SK-N-SH treated with all-trans-retinoic acid at 6 μM for 48 hours (cell line): ENCODE data around the gene BRD1.

ENCODE experiments used
- CREB5 ChIP-seq: fragments of 250-450 bp; sonication (Bioruptor Pico); IDR thresholded peaks from 2 replicates; pipeline ENCODE4 v1.5.1; 2020; ENCODE audit warnings: low read depth, mild to moderate bottlenecking, moderate library complexity
- CSRNP3 ChIP-seq: fragments of 250-450 bp; sonication (Bioruptor Pico); IDR thresholded peaks from 2 replicates; pipeline ENCODE4 v1.5.1; 2021; ENCODE audit warnings: mild to moderate bottlenecking, moderate library complexity
- ESRRG ChIP-seq: fragments of 250-450 bp; sonication (Bioruptor Pico); IDR thresholded peaks from 2 replicates; pipeline ENCODE4 v1.6.1; 2021; ENCODE audit warnings: mild to moderate bottlenecking
- ISL1 ChIP-seq: fragments of 250-450 bp; sonication (Bioruptor Pico); IDR thresholded peaks from 2 replicates; pipeline ENCODE4 v2.1.2; 2022; ENCODE audit warnings: mild to moderate bottlenecking, moderate library complexity
- RARB ChIP-seq: fragments of 250-450 bp; sonication (Bioruptor Pico); IDR thresholded peaks from 2 replicates; pipeline ENCODE4 v1.8.0; 2021; ENCODE audit warnings: mild to moderate bottlenecking, moderate library complexity
- SNAI2 ChIP-seq: fragments of 250-450 bp; sonication (Bioruptor Pico); IDR thresholded peaks from 2 replicates; pipeline ENCODE4 v1.5.0; 2020; ENCODE audit warnings: mild to moderate bottlenecking, moderate library complexity
- TCF4 ChIP-seq: fragments of 250-450 bp; sonication (Bioruptor Pico); IDR thresholded peaks from 2 replicates; pipeline ENCODE4 v1.8.0; 2021; ENCODE audit warnings: mild to moderate bottlenecking, moderate library complexity, borderline replicate concordance
- TSHZ2 ChIP-seq: fragments of 250-450 bp; sonication (Bioruptor Pico); IDR thresholded peaks from 2 replicates; pipeline ENCODE4 v1.5.0; 2020; ENCODE audit warnings: mild to moderate bottlenecking, moderate library complexity
- ZC3H10 ChIP-seq: fragments of 250-450 bp; sonication (Bioruptor Pico); IDR thresholded peaks from 2 replicates; pipeline ENCODE4 v1.5.1; 2021; ENCODE audit warnings: mild to moderate bottlenecking, moderate library complexity
- ZFP30 ChIP-seq: fragments of 450-650 bp; formaldehyde crosslinking; IDR thresholded peaks from 2 replicates; pipeline ENCODE4 v1.5.0; 2022; ENCODE audit warnings: mild to moderate bottlenecking, moderate library complexity
- ZNF70 ChIP-seq: fragments of 450-650 bp; formaldehyde crosslinking; IDR thresholded peaks from 2 replicates; pipeline ENCODE4 v1.5.0; 2020; ENCODE audit warnings: mild to moderate bottlenecking, moderate library complexity
- ZNF8 ChIP-seq: fragments of 450-650 bp; formaldehyde crosslinking; IDR thresholded peaks from 2 replicates; pipeline ENCODE4 v1.5.0; 2020; ENCODE audit warnings: mild to moderate bottlenecking, moderate library complexity
- TF ChIP-seq, protein P1 (sequence below): fragments of 250-450 bp; sonication (Bioruptor Pico); IDR thresholded peaks from 2 replicates; pipeline ENCODE4 v1.8.0; 2021; ENCODE audit warnings: low read depth, mild to moderate bottlenecking, moderate library complexity, borderline replicate concordance
- TF ChIP-seq, protein P2 (sequence below): fragments of 250-450 bp; sonication (Bioruptor Pico); IDR thresholded peaks from 2 replicates; pipeline ENCODE4 v1.8.0; 2020; ENCODE audit warnings: mild to moderate bottlenecking, moderate library complexity, borderline replicate concordance

DNA sequence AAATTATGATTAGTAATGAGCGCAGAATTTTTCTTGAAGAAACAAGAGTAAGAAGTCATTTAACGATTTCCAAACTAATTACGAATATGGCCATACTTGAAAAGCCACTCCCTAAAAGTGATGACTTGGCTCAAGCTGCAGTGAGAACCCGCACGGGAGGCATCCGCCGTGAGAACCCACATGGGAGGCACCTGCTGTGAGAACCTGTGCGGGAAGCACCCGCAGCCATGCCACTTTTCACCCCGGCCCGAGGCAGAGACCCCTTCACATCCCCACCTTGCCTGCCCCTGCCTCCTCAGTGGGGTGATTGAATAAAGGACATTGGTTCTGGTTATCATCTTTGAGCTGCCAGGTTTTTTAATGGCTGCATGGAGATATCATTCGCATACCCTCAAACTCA is 89.7 kb downstream of the BRD1 start:
- TF ChIP-seq ISL1 = no peak
- no peak for TF ChIP-seq ZNF8
- TF ChIP-seq, protein P1, sequence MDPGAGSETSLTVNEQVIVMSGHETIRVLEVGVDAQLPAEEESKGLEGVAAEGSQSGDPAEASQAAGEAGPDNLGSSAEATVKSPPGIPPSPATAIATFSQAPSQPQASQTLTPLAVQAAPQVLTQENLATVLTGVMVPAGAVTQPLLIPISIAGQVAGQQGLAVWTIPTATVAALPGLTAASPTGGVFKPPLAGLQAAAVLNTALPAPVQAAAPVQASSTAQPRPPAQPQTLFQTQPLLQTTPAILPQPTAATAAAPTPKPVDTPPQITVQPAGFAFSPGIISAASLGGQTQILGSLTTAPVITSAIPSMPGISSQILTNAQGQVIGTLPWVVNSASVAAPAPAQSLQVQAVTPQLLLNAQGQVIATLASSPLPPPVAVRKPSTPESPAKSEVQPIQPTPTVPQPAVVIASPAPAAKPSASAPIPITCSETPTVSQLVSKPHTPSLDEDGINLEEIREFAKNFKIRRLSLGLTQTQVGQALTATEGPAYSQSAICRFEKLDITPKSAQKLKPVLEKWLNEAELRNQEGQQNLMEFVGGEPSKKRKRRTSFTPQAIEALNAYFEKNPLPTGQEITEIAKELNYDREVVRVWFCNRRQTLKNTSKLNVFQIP (CRISPR knock-in tag) = no peak
- TF ChIP-seq ZFP30 (CRISPR knock-in tag) = no peak
- TF ChIP-seq ZC3H10 (CRISPR knock-in tag) = no peak
- TF ChIP-seq CSRNP3 (CRISPR knock-in tag) = no peak
- no peak for TF ChIP-seq SNAI2 (CRISPR knock-in tag)
- no peak for TF ChIP-seq ZNF70 (CRISPR knock-in tag)
- TF ChIP-seq, protein P2, sequence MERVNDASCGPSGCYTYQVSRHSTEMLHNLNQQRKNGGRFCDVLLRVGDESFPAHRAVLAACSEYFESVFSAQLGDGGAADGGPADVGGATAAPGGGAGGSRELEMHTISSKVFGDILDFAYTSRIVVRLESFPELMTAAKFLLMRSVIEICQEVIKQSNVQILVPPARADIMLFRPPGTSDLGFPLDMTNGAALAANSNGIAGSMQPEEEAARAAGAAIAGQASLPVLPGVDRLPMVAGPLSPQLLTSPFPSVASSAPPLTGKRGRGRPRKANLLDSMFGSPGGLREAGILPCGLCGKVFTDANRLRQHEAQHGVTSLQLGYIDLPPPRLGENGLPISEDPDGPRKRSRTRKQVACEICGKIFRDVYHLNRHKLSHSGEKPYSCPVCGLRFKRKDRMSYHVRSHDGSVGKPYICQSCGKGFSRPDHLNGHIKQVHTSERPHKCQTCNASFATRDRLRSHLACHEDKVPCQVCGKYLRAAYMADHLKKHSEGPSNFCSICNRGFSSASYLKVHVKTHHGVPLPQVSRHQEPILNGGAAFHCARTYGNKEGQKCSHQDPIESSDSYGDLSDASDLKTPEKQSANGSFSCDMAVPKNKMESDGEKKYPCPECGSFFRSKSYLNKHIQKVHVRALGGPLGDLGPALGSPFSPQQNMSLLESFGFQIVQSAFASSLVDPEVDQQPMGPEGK (CRISPR knock-in tag) = no peak
- no peak for TF ChIP-seq ESRRG (CRISPR knock-in tag)
- no peak for TF ChIP-seq TCF4 (CRISPR knock-in tag)
- no peak for TF ChIP-seq CREB5
- TF ChIP-seq TSHZ2 (CRISPR knock-in tag) = no peak
- TF ChIP-seq RARB (CRISPR knock-in tag) = no peak
